NOMO-1 treated with DMSO at 0.1 percent for 48 hours (cell line): Measurements from ENCODE around the gene KLHL2.

ENCODE experiments used
- DNase-seq: peaks from one replicate; lab custom pipeline; 2025; ENCODE audit not compliant: unreplicated experiment; lab: John Stamatoyannopoulos, UW

The KLHL2 gene

GRCh38 chr4:165286619-165287340 lies 79.4 kb downstream of the KLHL2 start:
- peak; percentile 71 for DNase-seq

DNA sequence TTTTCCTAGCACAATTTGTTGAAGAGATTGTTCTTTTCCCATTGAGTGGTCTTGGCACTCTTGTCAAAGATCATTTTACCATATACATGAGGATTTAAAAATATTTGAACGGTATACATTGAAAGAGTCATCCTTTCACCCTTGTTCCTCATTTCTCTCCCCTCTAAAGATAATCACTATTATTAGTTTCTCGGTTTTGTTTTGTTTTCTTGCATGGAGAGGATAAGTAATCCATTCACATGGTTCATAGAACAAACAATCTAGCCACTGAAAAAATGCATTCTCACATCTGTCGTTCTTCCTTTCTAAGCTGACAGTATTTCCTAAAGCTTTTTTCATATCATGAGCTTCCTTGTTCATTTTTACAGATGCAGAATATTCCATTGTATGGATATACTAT lies 80.9 kb downstream of the KLHL2 start:
- peak; percentile 23 for DNase-seq

- DNase-seq, result peak; percentile 23
Observed at GRCh38 chr4:165288639-165289422, 81.5 kb downstream of the KLHL2 start.

DNA sequence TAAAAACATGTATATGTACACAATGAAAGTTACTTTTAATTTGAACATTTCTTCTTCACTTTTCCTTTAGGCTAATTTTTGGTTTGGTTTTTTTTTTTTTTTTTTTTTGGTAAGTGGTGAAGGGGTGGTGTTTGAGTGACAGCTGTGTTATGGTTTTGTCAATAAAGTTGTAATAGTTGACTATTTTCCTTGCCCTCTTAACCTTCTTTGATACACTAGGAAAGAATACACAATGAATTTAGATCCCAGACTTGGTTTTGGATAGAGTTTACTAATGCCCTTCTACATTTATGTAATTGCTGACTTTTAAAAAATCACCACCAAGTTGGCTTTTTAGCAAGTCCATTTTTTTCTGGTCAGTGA lies 82.0 kb downstream of the KLHL2 start:
- DNase-seq, result no peak

- DNase-seq, result no peak
Observed at GRCh38 chr4:165293061-165293460, 85.7 kb downstream of the KLHL2 start.

DNA sequence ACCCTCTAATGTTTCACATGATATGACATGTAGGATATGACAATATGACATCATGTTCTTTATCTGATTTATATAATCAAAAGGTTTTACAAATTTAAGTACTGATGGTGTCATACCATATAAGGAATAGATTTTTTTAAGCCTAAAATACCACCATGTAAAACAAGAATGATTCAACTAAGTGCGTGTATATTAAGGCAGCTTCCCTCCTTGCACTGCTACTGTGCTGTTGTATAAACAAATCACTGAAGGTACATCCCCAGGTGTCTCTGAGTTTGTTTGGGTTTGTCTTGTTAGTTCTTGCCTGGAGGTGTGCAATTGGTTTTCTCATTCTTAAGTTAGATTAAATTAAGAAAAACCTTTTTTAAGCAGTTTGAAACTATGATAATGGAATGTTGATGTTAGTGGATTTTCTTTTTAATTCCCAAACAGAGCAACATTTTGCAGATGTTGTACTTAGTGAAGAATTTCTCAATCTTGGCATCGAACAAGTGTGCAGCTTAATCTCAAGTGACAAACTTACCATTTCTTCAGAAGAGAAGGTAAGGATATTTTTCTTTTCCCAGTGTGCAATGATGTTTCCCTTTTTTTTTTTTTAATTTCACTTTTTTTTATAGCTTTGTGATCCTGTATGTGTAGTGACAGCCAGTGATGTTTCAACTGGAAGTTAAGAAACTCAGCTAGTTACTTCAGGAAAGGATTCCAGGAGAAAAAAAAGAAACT lies 86.7 kb downstream of the KLHL2 start:
- no peak for DNase-seq

DNA sequence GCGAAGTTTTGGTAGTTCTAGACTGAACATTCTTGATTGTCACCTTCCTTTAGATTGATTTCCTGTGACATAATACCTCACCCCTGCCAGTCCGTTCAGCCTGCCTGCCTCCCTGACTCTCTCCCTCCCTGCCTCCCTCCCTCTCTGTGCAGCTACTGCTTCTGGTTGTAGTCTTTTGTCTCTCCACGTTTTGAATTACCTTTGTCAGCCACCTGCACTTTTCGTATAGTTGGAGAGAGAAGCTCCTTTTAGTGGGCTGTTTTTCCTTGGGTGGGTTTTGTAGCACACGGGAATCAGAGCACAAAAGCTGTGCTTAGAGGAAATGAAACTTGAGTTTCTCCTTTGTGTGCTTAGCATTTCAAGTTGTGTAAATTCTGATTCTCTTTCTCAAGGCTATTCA lies 87.5 kb downstream of the KLHL2 start:
- DNase-seq, result peak; percentile 57

- no peak for DNase-seq
Observed at GRCh38 chr4:165297626-165298025, 90.3 kb downstream of the KLHL2 start.

GRCh38 chr4:165299399-165300060 lies 92.2 kb downstream of the KLHL2 start:
- DNase-seq, result peak; percentile 83

- DNase-seq, result no peak
Observed at GRCh38 chr4:165301833-165302232, 94.5 kb downstream of the KLHL2 start.

DNA sequence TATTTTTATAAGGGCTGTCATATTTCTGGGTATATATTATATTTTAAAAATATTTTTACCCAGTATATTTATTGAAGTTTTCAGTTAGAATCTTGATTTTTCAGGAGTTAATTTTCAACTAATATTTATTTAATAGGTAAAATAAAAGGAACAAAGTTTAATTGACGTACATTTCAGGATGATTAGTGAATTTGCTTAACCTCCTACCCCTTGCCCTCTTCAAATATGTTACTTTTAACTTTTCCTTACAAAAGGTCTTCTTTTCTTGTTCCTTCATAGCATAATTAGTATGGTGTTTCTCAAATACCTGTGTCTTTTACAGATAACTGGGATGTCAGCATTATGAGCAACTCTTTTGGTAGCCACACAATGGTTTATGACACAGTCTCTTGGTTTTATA lies 95.3 kb downstream of the KLHL2 start:
- no peak for DNase-seq

- peak; percentile 37 for DNase-seq
Observed at GRCh38 chr4:165308166-165308565, 100.8 kb downstream of the KLHL2 start.

GRCh38 chr4:165308606-165309005 lies 101.2 kb downstream of the KLHL2 start:
- DNase-seq, result no peak

- DNase-seq, result no peak
Observed at GRCh38 chr4:165309456-165309855, 102.1 kb downstream of the KLHL2 start.

GRCh38 chr4:165312506-165312905 lies 105.1 kb downstream of the KLHL2 start:
- no peak for DNase-seq

GRCh38 chr4:165319030-165319429 lies 111.7 kb downstream of the KLHL2 start:
- no peak for DNase-seq

DNA sequence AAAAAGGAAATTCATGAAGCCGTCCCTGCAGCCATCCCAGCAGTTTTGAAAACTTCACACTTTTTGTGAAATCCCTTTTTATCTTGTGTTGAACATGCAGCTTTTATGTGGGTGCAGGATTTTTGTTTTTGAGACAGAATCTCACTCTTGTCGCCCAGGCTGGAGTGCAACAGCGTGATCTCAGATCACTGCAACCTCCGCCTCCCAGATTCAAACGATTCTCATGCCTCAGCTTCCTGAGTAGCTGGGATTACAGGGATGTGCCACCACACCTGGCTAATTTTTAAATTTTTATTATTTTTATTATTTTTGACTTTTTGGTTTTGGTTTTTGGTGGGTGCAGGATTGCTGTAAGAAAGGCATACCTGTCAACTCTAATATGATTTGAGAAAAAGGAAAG lies 112.1 kb downstream of the KLHL2 start:
- DNase-seq, result no peak

GRCh38 chr4:165324236-165324917 lies 117.0 kb downstream of the KLHL2 start:
- DNase-seq, result no peak

- DNase-seq, result no peak
Observed at GRCh38 chr4:165324918-165325304, 117.5 kb downstream of the KLHL2 start.

DNA sequence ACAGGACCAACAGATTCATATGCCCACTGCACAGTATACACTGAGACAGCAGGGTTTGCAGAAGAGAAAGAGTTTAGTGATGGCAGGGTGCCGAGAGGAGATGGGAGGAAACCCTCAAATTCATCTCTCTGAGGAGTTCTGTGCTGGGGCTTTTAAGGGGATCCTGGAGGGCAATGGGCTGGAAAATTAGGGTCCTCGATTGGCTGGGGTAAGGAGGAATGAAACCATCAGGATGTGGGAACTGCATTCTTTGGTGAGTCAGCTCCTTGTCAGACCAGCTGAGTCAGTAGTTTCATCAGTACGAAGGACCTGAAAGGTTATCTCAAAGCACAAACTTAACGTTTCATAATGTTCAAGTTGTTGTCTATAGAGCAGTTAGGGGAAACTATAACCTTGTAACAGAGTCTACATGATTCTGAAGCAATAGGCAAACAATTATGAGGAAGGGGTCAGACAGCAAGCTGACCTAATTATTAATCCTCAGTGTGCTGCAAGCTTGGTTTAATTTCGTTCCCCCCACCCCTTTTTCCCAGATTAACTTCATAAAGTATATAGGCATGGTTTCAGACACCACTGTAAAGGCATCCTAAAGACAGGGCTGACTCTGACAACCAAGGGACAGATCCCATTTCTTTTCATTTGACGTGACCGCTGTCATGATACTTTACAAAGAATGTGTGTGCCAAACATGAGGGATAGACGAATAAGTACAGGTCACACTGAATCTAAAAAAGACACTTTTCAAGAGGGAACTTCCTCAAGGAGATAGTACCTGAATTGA lies 118.6 kb downstream of the KLHL2 start:
- peak; percentile 20 for DNase-seq
